HG03025 (cell line): Measurements from ENCODE around the gene ITGB8.

ENCODE experiments used
- ATAC-seq: cut with Tn5 transposase; IDR thresholded peaks from one replicate; pipeline ENCODE4 v1.9.1; 2021; ENCODE audit warnings: mild to moderate bottlenecking, moderate library complexity; ENCODE audit not compliant: unreplicated experiment, low FRiP score

Gene ITGB8

DNA sequence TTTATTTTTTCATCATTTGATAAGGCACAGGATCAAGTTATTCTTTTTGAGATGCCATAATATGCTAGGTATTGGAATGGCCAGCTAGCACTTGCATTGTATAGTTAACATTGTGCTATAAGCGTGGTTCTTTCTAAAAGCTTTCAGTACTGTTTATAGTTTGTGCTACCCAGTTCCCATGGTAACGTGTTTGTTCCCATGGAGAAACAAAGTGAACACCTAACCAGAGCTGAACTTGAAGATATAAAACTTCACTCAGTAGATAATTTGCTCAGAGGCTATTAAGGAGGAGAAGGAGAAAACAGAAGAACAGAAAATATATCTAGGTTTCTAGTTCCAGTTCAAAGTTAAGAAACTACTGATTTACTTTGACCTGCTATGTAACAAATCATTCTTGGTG is 23.6 kb upstream of the ITGB8 start:
- ATAC-seq, result peak; percentile 71

DNA sequence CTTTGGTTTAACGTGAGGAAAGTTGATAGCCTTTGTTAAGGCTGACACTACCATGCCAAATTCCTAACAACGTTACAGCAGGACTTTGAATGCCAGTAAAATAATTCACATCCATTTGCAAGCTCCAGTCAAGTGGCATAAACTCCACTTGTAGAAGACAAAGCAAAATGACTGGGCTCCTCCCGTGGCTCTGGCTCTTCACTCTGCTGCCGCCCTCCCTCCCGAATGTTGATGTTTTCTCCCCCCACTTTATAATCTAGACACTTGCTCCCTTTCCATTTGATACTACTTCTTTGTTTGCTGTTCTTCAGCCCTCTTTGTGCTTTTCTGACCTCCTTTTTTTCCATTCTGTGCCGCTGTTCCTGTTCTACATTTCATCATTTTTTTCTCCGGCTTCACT is 22.8 kb upstream of the ITGB8 start:
- ATAC-seq, result no peak

DNA sequence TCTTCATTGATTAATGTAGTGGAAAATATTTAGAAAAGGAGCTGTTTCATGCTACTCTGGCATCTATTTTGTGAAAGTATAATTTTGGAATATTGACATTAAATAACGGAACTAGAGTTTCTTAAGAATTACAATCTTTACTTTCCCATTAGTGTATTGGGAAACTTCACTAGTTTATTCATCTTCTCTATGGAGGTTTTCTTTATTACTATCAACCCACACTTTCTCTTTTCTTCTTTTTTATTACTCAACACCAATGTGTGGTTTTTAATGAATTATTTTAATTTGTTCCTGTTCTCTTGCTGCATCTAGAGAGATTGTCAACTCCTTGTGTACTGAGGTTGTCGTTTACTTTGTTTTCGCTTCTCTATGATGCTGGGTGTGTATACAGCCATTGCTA is 20.4 kb upstream of the ITGB8 start:
- ATAC-seq, result no peak

DNA sequence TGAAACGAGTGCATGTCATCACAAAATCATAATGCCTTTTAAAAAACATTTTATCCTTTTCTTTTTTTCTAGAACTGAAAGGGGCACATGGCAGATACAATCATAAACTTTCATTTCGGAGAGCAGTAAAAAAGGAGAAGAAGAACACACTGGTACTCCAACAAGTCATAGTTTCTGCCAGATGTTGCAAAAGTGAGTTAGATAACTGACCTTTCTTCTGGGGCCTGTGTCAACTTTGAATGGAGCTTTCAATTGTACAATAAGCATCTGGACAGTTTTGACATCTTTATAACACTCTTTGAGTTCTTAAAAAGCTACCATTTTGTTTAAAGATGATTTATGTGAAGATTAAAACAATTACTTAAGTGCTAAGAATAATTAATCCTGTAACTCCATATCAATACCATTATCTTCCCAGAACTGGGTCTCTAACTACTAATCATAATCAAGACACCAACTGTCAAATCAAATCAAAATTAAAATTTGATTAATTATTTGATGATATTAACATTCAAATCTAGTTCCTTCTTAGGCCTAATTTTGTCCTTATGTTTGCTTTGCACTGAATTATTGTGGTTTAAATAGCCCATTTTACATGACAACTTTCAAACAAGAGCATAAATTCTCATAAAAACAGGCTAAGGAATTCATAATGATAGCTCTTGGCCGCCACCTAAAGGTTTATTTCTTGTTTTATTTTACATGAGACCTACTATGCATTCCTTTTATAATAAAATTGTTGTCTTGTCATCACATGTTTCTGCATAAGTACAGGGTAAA is 19.5 kb upstream of the ITGB8 start:
- no peak for ATAC-seq

DNA sequence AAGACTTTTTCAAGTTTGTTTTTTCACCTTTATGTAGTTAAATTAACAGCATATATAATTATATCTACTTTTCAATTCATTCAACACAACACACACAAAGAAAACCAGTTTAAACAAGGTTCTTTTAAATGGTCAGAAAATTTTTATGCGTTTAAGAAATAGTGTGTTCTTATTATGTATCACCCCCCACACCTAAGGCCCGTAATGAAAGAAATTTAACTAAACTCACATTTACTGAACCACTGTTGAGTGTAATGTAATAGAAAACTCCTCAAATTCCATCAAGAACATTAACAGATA is 19.0 kb upstream of the ITGB8 start:
- ATAC-seq, result no peak

DNA sequence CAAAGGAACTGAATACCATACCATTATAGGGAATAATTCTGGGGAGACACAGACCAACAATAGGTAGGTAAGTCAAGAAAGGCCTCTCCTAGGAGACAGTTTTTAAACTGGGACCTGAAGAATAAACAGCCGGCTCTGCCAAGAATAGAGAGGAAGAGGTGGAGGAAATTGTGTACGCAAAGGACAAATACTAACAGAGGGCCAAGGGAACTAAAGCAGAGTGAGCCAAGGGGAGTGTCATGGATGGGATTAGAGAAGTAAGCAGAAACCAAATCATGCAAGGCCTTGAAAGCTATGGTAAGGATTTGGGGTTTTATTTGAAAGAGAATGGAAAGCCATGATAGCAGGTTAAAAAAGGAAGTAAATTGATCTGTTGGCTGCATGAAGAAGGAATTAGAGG is 18.1 kb upstream of the ITGB8 start:
- no peak for ATAC-seq

DNA sequence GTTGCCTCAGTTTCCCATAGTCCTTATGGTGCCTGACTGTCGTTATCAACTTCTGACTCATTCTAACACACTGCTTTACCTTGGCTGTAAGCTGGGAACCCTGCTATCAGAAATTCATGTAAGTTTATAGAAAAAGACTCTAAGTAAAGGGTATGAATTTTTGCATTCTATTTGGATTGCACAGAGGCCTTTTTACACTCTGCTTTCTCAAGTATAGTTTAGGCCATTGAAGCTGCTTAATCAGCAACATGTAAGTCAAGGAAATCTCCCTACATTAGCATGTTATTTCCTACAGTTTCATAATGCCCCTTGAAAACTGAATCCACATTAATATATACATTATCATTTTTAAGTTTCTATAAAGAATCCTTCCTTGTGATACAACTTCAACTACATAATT is 17.1 kb upstream of the ITGB8 start:
- no peak for ATAC-seq

DNA sequence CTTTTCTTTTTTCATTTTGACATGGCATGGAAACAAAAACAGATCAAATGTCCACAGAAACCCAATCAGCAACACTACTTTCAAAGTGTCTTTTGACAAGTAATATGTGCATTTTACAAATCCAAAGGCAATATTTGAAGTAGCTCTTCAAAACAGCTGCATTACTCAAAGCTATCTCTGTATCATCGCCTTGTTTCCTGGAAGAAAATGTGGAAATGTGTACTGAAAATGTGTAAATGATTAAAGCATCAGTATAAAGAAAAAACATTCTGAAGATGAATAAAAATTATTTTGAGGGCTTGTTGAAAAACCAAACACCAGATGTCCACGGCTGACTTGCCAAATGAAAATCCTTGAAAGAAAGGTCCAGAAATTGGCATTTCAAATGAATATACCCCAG is 16.5 kb upstream of the ITGB8 start:
- no peak for ATAC-seq

DNA sequence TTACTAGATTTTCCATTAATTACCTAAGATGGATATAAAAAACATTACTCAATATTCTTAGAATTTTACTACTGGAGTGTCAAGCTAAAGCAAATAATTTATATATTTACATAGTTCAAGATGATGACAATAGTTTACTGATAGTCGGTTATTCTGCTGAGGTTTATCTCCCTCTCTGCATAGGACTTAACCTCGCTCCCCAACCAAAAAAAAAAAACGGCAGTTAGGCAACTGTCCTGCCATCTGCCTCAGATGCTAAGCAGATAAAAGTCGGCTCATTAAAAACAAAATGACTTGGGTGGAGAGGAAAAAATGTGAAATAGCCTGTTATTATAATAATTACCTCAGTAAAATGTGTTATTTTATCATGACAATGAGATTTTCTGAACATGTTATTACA is 14.0 kb upstream of the ITGB8 start:
- no peak for ATAC-seq

DNA sequence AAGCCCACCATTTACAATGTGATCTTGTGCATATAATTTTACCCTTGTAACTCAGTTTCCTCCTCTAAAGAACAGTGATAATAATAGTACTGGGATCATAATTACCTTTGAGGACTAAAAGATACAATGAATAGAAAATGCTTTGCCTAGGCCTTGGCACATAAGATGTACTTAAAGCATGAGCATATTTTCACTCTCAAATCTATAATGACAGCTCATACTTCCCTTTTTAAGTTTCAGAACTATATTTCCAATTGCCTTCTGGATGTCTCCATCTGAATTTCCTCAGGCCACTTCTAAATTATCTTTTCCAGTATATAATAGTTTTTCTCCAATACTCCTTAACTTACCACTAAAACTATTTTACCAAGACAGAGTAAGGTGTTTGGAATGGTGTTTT is 13.3 kb upstream of the ITGB8 start:
- ATAC-seq, result no peak

DNA sequence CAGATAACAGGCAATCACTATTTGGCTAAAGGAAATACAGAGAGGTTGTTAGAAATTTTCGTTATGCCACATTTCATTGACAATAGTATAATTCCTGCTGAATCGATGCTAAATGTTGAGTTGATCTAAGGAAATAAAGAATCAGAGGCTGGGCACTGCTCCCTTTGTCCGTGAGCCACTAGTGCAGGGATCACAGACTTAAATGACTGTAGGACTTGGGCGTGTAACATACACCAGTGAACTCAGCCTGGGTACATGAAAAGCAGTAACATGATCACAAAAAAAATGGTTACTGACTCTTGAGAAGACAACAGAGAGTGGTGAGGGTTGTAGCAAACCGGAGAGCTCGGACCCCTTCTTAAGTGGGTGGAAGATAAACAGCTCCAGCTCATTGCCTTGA is 11.8 kb upstream of the ITGB8 start:
- ATAC-seq, result no peak

DNA sequence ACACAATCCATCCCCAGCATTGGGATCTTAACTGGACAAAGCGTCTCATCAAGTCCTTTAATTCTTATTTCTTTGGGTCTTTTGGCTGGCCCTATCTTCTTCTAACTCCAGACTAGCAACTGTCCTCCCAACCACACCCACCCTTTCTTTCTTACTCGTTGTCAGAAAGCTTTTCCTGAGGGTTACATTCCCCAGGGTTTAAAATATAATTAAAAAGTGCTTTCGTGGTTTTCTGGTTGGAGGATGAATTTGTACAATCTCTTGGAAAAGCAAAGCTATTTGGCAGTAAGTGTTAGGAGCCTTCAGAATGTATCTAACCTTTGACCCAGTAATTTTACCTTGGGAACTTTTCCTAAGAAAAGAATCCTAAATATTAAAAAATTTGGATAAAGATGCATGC is 10.4 kb upstream of the ITGB8 start:
- no peak for ATAC-seq

DNA sequence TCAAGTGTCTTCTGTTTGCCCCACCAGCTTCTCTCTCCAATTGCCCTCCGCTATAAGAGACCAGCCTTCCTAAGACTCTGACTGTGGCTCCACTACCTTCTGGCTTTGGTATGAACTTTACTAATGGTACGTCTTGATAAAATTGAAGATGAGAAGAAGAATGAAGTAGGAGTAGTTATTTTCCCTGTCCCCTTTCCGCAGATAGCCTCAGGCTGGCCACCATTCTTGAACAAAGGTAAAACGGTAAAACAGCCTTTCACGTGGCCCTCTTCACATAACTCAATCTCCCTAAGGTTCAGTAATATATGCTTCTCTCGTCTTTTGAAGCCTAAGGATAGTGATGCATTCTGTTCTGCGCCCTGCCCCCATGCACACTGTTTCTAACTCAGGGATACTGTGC is 9.9 kb upstream of the ITGB8 start:
- ATAC-seq, result no peak

DNA sequence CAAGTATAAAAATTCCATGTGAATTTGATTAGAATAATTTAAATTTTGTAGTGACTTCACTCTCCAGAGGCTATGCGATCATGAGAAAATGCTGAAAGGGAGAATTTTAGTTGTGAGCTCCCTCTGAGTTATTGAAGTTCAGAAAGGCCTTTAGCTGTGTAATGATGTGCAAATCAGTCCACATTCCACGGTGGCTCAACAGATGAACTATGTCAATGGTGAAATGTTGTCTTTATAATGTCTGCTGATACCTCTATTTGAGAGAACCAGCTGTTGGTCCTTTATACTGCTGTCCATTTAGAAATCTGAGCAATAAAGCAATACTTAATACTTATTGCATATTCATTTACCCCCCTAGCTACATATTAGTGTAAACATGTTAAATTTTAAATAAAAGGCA is 7.1 kb upstream of the ITGB8 start:
- no peak for ATAC-seq

DNA sequence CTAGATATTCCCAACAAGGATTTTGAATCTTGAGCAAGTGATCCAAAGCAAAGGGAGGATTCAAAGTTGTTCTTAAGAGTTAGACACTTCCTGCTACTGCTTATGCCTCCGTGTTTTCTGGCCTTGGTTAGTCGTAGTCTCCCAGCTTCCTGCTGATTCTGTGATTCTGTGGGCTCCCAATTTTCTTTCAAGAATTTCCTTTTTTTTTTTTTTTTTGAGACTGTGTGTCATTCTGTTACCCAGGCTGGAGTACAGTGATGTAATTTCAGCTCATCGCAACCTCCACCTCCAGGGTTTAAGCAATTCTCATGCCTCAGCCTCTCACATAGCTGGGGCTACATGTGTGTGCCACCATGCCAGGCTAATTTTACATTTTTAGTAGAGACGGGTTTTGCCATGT is 4.4 kb upstream of the ITGB8 start:
- no peak for ATAC-seq

DNA sequence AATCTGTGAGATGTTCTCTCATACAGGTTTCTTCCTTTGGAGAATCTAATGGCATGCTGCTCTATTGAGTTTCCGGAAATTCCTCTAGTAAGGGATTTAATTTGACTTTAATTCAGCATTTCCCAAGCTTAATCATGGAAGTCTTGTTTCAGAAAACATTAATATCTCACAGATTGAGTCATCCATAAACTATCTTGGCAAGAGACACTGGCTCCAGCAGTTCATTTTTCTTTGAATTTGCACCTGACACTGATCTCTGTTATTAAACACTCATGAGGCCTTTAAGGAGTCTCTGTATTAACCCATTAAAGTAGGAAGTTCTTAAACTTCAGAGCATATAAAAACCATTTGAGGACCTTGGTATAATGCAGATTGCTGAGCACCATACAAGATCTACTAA is 3.6 kb upstream of the ITGB8 start:
- ATAC-seq, result no peak

DNA sequence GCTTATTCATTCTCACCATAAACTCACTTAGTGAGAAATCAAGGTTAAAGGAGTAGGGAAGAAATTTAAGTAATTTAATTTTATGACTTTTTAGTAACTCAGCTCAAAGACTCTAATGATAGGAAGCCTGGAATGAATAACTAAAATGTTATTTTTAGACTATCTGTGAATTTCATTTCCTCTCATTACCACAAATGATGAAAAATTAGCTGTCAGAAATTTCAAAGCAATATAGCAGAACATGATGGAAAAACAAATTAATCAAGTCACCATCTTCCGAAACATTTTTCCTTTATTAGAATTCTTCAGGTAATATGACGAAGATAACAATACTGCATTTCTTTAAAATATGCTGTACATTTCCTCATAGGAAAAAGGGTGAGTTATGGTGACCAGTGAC is 2.7 kb upstream of the ITGB8 start:
- ATAC-seq, result no peak

DNA sequence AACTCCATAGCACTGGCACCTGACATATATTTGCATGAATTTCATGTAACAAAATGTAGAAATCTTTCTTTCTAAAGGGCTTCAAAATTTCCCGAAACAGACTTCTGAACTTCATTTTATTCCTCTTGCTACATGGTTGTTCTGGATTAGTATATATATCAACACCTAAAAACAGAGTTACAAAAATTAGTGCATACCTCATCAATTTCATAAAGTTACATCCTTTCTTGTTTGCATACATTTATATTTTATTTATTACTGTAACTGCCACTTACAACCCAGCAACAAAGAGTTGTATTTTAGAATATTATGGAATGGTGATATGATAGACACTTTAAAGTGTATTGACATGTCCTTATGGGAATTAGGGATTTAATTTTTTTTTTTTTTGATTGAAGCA is 2.0 kb upstream of the ITGB8 start:
- no peak for ATAC-seq

DNA sequence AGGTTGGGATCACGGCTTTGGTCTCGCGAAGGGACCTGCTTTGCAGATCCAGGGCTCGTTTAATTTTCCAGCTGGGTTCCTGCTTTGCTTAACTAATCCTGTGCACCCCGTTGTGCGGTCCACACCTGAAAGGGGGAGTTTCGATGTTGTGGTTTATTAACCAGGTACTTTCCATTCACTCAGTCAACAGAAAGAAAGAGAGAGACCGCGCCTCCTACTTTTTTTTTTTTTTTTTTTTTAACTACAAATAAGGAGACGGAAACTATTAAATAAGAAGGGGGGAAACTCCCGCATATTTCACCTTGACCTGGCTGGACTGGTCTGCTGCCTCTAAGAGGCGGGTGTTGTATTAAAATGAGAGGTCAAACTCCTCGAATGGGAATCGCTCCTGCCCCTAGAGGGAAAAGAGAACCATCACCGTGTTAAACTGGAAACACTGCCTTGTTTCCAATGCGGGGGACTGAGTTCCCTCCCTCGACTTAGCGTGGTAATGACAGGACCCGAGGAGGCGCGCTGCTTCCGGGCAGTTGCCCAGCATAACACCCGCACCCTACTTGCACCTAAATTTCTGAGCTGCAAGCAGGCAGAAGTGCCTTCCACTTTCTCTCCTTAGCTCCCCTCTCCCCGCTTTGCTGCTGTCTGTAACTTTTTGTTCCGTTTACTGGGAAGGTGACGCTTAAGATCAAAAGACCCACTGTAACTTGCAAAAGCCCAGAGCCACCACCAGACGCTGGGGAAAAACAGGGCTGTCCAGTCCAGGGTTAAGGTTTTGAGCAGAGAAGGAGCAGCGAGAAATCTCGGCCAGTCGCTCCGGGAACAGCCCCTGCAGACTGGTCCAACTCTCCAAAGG is 1.1 kb upstream of the ITGB8 start:
- ATAC-seq, result peak; percentile 32

DNA sequence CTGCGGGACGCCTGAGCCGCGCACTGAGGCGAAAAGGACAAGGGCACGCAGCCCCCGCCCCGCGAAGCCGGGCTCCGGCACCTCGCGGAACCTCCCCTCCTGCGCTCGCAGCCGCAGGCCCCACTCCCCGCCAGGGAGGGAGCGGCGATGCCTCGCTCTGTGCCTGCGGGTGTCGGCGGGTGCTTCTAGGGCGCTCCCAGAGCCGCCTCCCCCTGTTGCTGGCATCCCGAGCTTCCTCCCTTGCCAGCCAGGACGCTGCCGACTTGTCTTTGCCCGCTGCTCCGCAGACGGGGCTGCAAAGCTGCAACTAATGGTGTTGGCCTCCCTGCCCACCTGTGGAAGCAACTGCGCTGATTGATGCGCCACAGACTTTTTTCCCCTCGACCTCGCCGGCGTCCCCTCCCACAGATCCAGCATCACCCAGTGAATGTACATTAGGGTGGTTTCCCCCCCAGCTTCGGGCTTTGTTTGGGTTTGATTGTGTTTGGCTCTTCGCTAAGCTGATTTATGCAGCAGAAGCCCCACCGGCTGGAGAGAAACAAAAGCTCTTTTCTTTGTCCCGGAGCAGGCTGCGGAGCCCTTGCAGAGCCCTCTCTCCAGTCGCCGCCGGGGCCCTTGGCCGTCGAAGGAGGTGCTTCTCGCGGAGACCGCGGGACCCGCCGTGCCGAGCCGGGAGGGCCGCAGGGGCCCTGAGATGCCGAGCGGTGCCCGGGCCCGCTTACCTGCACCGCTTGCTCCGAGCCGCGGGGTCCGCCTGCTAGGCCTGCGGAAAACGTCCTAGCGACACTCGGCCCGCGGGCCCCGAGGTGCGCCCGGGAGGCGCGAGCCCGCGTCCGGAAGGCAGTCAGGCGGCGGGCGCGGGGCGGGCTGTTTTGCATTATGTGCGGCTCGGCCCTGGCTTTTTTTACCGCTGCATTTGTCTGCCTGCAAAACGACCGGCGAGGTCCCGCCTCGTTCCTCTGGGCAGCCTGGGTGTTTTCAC is 519 bp downstream of the ITGB8 start:
- ATAC-seq, result peak; percentile 35
